K562 (cell line): Measurements from ENCODE around the gene C4A. TPM values are rescaled to one million over a fixed set of nuclear protein-coding genes. Genes with fewer than 3 reads are reported as not detected.

ENCODE experiments used
- ARHGAP35 ChIP-seq: fragments of 450-650 bp; IDR thresholded peaks from 2 replicates; pipeline ENCODE4 v1.6.1; 2018; ENCODE audit not compliant: partially characterized antibody
- HMG20A ChIP-seq: fragments of 450-650 bp; formaldehyde crosslinking; conservative IDR thresholded peaks from 2 replicates; pipeline ENCODE4 v1.4.0; 2020; ENCODE audit warnings: mild to moderate bottlenecking, mixed read lengths
- HMG20B ChIP-seq: fragments of 250-450 bp; sonication (Bioruptor Pico); IDR thresholded peaks from 2 replicates; pipeline ENCODE4 v1.5.0; 2021; ENCODE audit warnings: mild to moderate bottlenecking
- KLF6 ChIP-seq: fragments of 250-450 bp; sonication (Bioruptor Pico); IDR thresholded peaks from 2 replicates; pipeline ENCODE4 v1.4.0; 2020; ENCODE audit warnings: mild to moderate bottlenecking, moderate library complexity, borderline replicate concordance
- MCM2 ChIP-seq: fragments of 450-650 bp; IDR thresholded peaks from 2 replicates; pipeline ENCODE4 v1.6.1; 2017; ENCODE audit warnings: low read depth, mild to moderate bottlenecking
- MCM7 ChIP-seq, 2 experiments: fragments of 450-650 bp; IDR thresholded peaks; 2 replicates each; pipeline ENCODE4 v1.6.1; 2016 to 2018
- MYBL2 ChIP-seq, 2 experiments: fragments of 450-650 bp in 1 of 2; sonication (generic) in 1 of 2; formaldehyde crosslinking in 1 of 2; IDR thresholded peaks; 2 replicates each; pipeline versions ENCODE4 v1.6.1 to v1.8.1; 2017 to 2022; ENCODE audit warnings: borderline replicate concordance in 1 of 2, inconsistent platforms in 1 of 2, low read depth in 1 of 2, mild to moderate bottlenecking in 1 of 2, missing genetic modification reagents in 1 of 2, moderate library complexity in 1 of 2
- NCOA6 ChIP-seq: fragments of 450-650 bp; IDR thresholded peaks from 2 replicates; pipeline ENCODE4 v1.6.1; 2017; ENCODE audit warnings: mild to moderate bottlenecking
- POLR2A ChIP-seq: fragments of 450-650 bp; conservative IDR thresholded peaks from 2 replicates; pipeline ENCODE4 v1.6.1; 2016
- POLR3A ChIP-seq: IDR thresholded peaks from 2 replicates; pipeline ENCODE4 v1.6.1; 2011; ENCODE audit warnings: borderline replicate concordance, mild to moderate bottlenecking, moderate library complexity; ENCODE audit not compliant: insufficient read length, insufficient read depth; ENCODE audit errors: extremely low read depth
- WHSC1 ChIP-seq: IDR thresholded peaks from one replicate; pipeline ENCODE4 v1.6.1; 2012; ENCODE audit warnings: low read length, control low read depth, inconsistent platforms
- ZBTB43 ChIP-seq: sonication (generic); formaldehyde crosslinking; IDR thresholded peaks from 2 replicates; pipeline ENCODE4 v1.8.0; 2023; ENCODE audit warnings: mild to moderate bottlenecking, missing genetic modification reagents
- ZFP30 ChIP-seq: fragments of 250-450 bp; sonication (Bioruptor Pico); IDR thresholded peaks from 2 replicates; pipeline ENCODE4 v1.8.0; 2022; ENCODE audit warnings: moderate library complexity, mild to moderate bottlenecking, inconsistent platforms, borderline replicate concordance
- ZNF639 ChIP-seq, 2 experiments: fragments of 200-800 bp in 1 of 2; sonication (Bioruptor generic) in 1 of 2; sonication (generic) in 1 of 2; formaldehyde crosslinking in 1 of 2; IDR thresholded peaks in 1 of 2; conservative IDR thresholded peaks in 1 of 2; 2 replicates each; pipeline versions ENCODE4 v1.5.0 to v1.6.1; 2016 to 2020; ENCODE audit warnings: missing compliant biosample characterization in 1 of 2, missing genetic modification characterization in 1 of 2, missing genetic modification reagents in 1 of 2
- polyA plus RNA-seq, 8 experiments: library from polyadenylated mRNA; depleted of rRNA in 4 of 8; stranded (reverse) in 5 of 8; unstranded in 3 of 8; fragments of >200 nt; fragmentation: Nextera tagmentation in 2 of 8; fragmentation: Illumina TruSeq in 1 of 8; extraction: Ambion mirVana in 2 of 8; extraction: Trizol in 1 of 8; gene quantifications; 2 replicates each; pipeline versions ENCODE4 v1.2.1 to v1.2.3, GENCODE V29; 2011 to 2014; ENCODE audit warnings: inconsistent platforms in 1 of 8, missing spikeins in 1 of 8
- total RNA-seq, 7 experiments: library from RNA; depleted of rRNA in 6 of 7; stranded (reverse); fragments of >200 nt in 6 of 7; fragmentation: Illumina TruSeq in 2 of 7; extraction: Trizol in 2 of 7; gene quantifications; 2 replicates each; pipeline versions ENCODE4 v1.2.1 to v1.2.3, GENCODE V29; 2011 to 2021; ENCODE audit warnings: low replicate concordance in 1 of 7

C4A gene
- total and polyA plus RNA-seq, 9 of the 15 experiments (the other 6 are each of a cell fraction or from before 2014, with no cell fraction given) = 0.27 to 7.6 (median 5.0) TPM

GRCh38 chr6:31968791-31969711, 12.8 kb upstream of the C4A start (continued):
- TF ChIP-seq ZNF639 (CRISPR knock-in tag; conservative IDR thresholded peaks at IDR 0.05 in 1 of 2, IDR thresholded peaks at IDR 0.05 in 1 of 2) (no peak), MYBL2 (IDR thresholded peaks at IDR 0.05; ENCODE audit: low read depth) (no peak), MYBL2 (CRISPR knock-in tag; IDR thresholded peaks at IDR 0.05; ENCODE audit: borderline replicate concordance) (no peak), ZFP30 (no peak), MCM7 (IDR thresholded peaks at IDR 0.05) (no peak), POLR2A (no peak; the same call in 1 of the 2 replicates), HMG20B (CRISPR knock-in tag) (no peak), POLR3A (no peak), WHSC1 (no peak), NCOA6 (no peak), MCM2 (no peak), KLF6 (CRISPR knock-in tag) (no peak), ZBTB43 (CRISPR knock-in tag) (no peak), HMG20A (CRISPR knock-in tag) (no peak), ARHGAP35 (no peak)
- TF ChIP-seq, all 486 proteins: peak for 27
